Lower leg skin (tissue), 3 donors: ENCODE data around the gene C10orf120.

Experiments used
- CTCF ChIP-seq, 3 donors: fragments of 450-650 bp; IDR thresholded peaks; one replicate each; pipeline ENCODE4 v1.5.1; 2016; ENCODE audit warnings: antibody characterized with exemption in 3 of 3, mild to moderate bottlenecking in 3 of 3, moderate library complexity in 2 of 3
- POLR2A ChIP-seq, 2 donors: fragments of 450-650 bp; IDR thresholded peaks; one replicate each; pipeline ENCODE4 v1.6.1; 2016 to 2017; ENCODE audit warnings: antibody characterized with exemption in 2 of 2, mild to moderate bottlenecking in 1 of 2, moderate library complexity in 1 of 2

GRCh38 chr10:122659651-122660050 lies 40.0 kb downstream of the C10orf120 start:
- TF ChIP-seq CTCF (IDR thresholded peaks at IDR 0.05), result no peak
- TF ChIP-seq POLR2A (IDR thresholded peaks at IDR 0.05), result no peak
